Measurements from ENCODE around the gene GAA. TPM values are rescaled to one million over a fixed set of nuclear protein-coding genes. Genes with fewer than 3 reads are reported as not detected.
A peak's percentile ranks its signal among the peaks of the same experiment; 100 is the strongest.

Gene GAA
- total and polyA plus RNA-seq, 2 of the 13 experiments (the other 11 are each of a cell fraction or from before 2014, with no cell fraction given), result 21.6 to 36.4 TPM

DNA sequence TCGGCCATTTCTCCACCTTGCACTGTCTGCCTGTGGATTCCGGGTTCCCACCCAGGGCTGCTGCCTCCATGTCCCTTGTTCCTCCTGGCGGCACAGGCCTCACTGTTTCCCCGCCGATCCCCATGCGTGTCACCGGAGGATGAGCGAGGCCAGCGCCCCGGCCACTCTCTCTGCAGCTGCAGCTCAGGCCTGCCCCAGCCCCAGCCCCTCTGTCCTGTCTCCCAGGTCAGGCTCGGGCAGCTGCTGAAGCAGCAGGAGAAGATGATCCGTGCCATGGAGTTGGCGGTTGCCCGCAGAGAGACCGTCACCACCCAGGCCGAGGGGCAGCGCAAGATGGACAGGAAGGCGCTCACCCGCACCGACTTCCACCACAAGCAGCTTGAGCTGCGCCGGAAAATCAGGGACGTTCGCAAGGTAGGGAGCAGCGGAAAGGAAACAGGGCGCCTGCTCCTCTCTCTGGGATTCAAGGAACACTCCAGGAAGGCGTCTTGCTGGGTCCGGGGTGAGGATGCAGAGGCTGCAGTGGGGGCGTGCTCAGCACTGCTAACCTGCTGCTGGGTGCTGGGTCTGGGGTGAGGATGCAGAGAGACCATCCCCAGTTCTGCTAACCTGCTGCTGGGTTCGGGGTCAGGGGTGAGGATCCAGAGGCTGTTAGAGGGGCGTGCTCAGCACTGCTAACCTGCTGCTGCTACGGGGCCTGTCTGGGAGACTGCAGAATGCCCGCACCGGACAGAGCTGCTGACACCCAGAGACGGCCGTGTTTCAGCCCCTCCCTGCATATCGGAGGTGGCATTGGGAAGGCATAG lies 6.1 kb upstream of the GAA start:
- ChIA-PET CTCF (ENCODE audit: low intra/inter-chr PET ratio, low total read pairs) (no interaction called here), POLR2A (interaction anchor here (0.5 to 1.0 kb wide), 2 partner anchors 9 to 32 kb away, joined by 3 read pairs; no protein-coding TSS in a partner anchor)
- intact Hi-C loops (cut with micrococcal nuclease; ENCODE audit: unreplicated experiment) (no loop called here), in situ Hi-C loops (cut with HindIII; ENCODE audit: extremely low pct_ligation_motif_present, low pct_unique_long_range_greater_than_20kb) (no loop called here)
- FAIRE-seq (no peak), DNase-seq (ENCODE audit: low spot score) (no peak), ATAC-seq (peak; percentile 23)
- no peak overlapping the region for H3K4me2 ChIP-seq (ENCODE audit: low read depth, low read length)
- peaks cover 33% of the 10 kb centered on the region for H3K4me1 ChIP-seq (ENCODE audit: insufficient read depth, low read length)
- H3K9ac ChIP-seq (ENCODE audit: insufficient read depth, low read depth, low read length), result no peak overlapping the region
- no peaks in the 10 kb centered on the region for H4K20me1 ChIP-seq (ENCODE audit: insufficient read depth, low read length)
- H3K27ac ChIP-seq (ENCODE audit: extremely low read length, insufficient read depth, low read length), result no peak overlapping the region
- 64% methylated on average over 36 of the region's 37 CpGs for WGBS (ENCODE audit: low lambda C conversion rate)
- TF ChIP-seq, protein P1, sequence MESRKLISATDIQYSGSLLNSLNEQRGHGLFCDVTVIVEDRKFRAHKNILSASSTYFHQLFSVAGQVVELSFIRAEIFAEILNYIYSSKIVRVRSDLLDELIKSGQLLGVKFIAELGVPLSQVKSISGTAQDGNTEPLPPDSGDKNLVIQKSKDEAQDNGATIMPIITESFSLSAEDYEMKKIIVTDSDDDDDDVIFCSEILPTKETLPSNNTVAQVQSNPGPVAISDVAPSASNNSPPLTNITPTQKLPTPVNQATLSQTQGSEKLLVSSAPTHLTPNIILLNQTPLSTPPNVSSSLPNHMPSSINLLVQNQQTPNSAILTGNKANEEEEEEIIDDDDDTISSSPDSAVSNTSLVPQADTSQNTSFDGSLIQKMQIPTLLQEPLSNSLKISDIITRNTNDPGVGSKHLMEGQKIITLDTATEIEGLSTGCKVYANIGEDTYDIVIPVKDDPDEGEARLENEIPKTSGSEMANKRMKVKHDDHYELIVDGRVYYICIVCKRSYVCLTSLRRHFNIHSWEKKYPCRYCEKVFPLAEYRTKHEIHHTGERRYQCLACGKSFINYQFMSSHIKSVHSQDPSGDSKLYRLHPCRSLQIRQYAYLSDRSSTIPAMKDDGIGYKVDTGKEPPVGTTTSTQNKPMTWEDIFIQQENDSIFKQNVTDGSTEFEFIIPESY (CRISPR knock-in tag; IDR thresholded peaks at IDR 0.05), result peak; percentile 32; the same call in 1 of the 2 replicates
- no peak for TF ChIP-seq ARNT2 (CRISPR knock-in tag; IDR thresholded peaks at IDR 0.05; ENCODE audit: low read depth)
- H3K36me3 ChIP-seq (replicated peaks in 1 of 2; ENCODE audit: control insufficient read depth in 1 of 2, insufficient read depth in 2 of 2, low read length in 2 of 2), result no peaks in the 10 kb centered on the region
- H3K79me2 ChIP-seq (ENCODE audit: insufficient read depth, low read length), result no peaks in the 10 kb centered on the region
- no TSS peak for BruUV-seq (replicated peaks)
- no peak overlapping the region for H2AFZ ChIP-seq (ENCODE audit: low read length)
- peaks cover 5 to 52% of the 10 kb centered on the region in 2 experiments; a peak in 4 of 5 replicates for H3K27me3 ChIP-seq (ENCODE audit: control insufficient read depth in 1 of 2, insufficient read depth in 2 of 2, low read length in 2 of 2)
- no peaks in the 10 kb centered on the region for H3K9me3 ChIP-seq (ENCODE audit: low read length)
- H3K4me3 ChIP-seq (replicated peaks in 1 of 3; ENCODE audit: insufficient read depth in 1 of 3, low read depth in 2 of 3, low read length in 3 of 3), result no peak overlapping the region

DNA sequence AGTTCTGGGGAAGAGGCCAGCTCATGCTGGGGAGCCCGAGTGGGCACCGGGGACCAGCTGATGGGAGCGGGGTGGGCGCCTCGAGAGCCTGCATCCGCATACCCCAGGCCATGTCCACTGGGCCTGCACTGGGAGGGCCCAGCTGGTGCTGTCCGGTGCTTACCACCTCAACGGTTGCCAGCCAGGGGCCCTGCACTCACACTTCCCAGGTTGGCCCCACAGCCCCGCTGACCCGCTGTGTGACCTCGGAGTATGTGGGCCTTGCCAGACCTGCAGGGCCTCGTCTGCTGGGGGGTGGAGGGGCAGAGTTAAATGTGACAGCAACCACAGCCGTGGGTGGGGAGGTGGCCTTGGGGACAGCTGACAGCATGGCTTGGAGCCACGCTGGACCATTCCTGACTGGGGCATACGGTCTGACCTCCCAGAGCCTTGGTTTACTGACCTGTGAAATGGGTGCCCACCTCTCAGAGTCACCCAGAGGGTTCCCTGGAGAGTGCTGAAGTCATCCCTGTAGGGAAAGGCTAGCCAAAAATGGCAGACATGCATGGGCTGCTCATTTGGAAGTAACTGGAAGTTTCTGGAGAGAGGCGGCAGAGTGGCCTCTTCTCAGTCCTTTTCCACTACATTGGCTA lies 5.4 kb upstream of the GAA start:
- in situ Hi-C loops (cut with HindIII; ENCODE audit: extremely low pct_ligation_motif_present, low pct_unique_long_range_greater_than_20kb), result no loop called here
- H3K4me3 ChIP-seq (replicated peaks in 1 of 3; ENCODE audit: insufficient read depth in 1 of 3, low read depth in 2 of 3, low read length in 3 of 3), result no peak overlapping the region
- H3K4me1 ChIP-seq (ENCODE audit: insufficient read depth, low read length), result peaks cover 41% of the 10 kb centered on the region
- H3K9me3 ChIP-seq (ENCODE audit: low read length), result no peaks in the 10 kb centered on the region
- no peak for FAIRE-seq
- no TSS peak for BruUV-seq (replicated peaks)
- H3K9ac ChIP-seq (ENCODE audit: insufficient read depth, low read depth, low read length), result no peak overlapping the region
- DNase-seq (ENCODE audit: low spot score), result no peak
- H3K36me3 ChIP-seq (replicated peaks in 1 of 2; ENCODE audit: control insufficient read depth in 1 of 2, insufficient read depth in 2 of 2, low read length in 2 of 2), result no peaks in the 10 kb centered on the region
- no peak overlapping the region for H3K4me2 ChIP-seq (ENCODE audit: low read depth, low read length)
- no peaks in the 10 kb centered on the region for H4K20me1 ChIP-seq (ENCODE audit: insufficient read depth, low read length)
- ATAC-seq, result peak; percentile 30
- POLR2A ChIA-PET, result interaction anchor here (0.5 to 1.0 kb wide), 2 partner anchors 10 to 32 kb away, joined by 3 read pairs; no protein-coding TSS in a partner anchor
- no peak overlapping the region for H2AFZ ChIP-seq (ENCODE audit: low read length)
- WGBS (ENCODE audit: low lambda C conversion rate), result 60% methylated on average over 10 of the region's 16 CpGs
- peaks cover 5 to 52% of the 10 kb centered on the region in 2 experiments; a peak in 4 of 5 replicates for H3K27me3 ChIP-seq (ENCODE audit: control insufficient read depth in 1 of 2, insufficient read depth in 2 of 2, low read length in 2 of 2)
- H3K79me2 ChIP-seq (ENCODE audit: insufficient read depth, low read length), result no peaks in the 10 kb centered on the region
- peak; percentile 20; the same call in 1 of the 2 replicates for TF ChIP-seq ZNF768 (CRISPR knock-in tag; IDR thresholded peaks at IDR 0.05)
- TF ChIP-seq ZMYM3 (CRISPR knock-in tag; IDR thresholded peaks at IDR 0.05), result 0 out of 2 replicates have a peak, but pooled peaks have one; percentile 41
- TF ChIP-seq ZNF629 (CRISPR knock-in tag; conservative IDR thresholded peaks at IDR 0.05), result peak; percentile 87
- TF ChIP-seq, protein P1 (CRISPR knock-in tag; IDR thresholded peaks at IDR 0.05), result peak; percentile 39; the same call in 1 of the 2 replicates
- no peak for TF ChIP-seq HDAC6 (IDR thresholded peaks at IDR 0.05; ENCODE audit: low read depth, low read length)
- intact Hi-C loops (cut with micrococcal nuclease; ENCODE audit: unreplicated experiment), result no loop called here
- no peak overlapping the region for H3K27ac ChIP-seq (ENCODE audit: extremely low read length, insufficient read depth, low read length)
- CTCF ChIA-PET (ENCODE audit: low intra/inter-chr PET ratio, low total read pairs), result no interaction called here

Measured in HepG2 (cell line).